ENCODE data around the gene BIRC3. TPM values are rescaled to one million over a fixed set of nuclear protein-coding genes. Genes with fewer than 3 reads are reported as not detected.
"Not testable (repeated sequence)": the region's sequence is repeated elsewhere in the genome, so short reads cannot be mapped to it uniquely, and the experiment has no call there.

BIRC3 gene
- total and polyA plus RNA-seq, 7 donors = 9.1 to 92.6 (median 18.4) TPM

GRCh38 chr11:102332611-102332994 lies 15.3 kb downstream of the BIRC3 start:
- no peaks in the 10 kb centered on the region for H3K4me1 ChIP-seq
- no peaks in the 10 kb centered on the region for H3K9me3 ChIP-seq
- peaks cover 0 to 90% (median 7%) of the 10 kb centered on the region in 4 donors for H3K36me3 ChIP-seq
- intact Hi-C loops (cut with DNase I) = no loop called here
- 48 to 66% methylated on average over 1 of the region's 1 CpG for WGBS, 2 donors
- H3K27me3 ChIP-seq = no peaks in the 10 kb centered on the region
- DNase-seq = no peak
- TF ChIP-seq POLR2A (IDR thresholded peaks at IDR 0.05) (no peak), EP300 (IDR thresholded peaks at IDR 0.05) (no peak), POLR2AphosphoS5 (IDR thresholded peaks at IDR 0.05) (no peak)
- TF ChIP-seq, protein P1, sequence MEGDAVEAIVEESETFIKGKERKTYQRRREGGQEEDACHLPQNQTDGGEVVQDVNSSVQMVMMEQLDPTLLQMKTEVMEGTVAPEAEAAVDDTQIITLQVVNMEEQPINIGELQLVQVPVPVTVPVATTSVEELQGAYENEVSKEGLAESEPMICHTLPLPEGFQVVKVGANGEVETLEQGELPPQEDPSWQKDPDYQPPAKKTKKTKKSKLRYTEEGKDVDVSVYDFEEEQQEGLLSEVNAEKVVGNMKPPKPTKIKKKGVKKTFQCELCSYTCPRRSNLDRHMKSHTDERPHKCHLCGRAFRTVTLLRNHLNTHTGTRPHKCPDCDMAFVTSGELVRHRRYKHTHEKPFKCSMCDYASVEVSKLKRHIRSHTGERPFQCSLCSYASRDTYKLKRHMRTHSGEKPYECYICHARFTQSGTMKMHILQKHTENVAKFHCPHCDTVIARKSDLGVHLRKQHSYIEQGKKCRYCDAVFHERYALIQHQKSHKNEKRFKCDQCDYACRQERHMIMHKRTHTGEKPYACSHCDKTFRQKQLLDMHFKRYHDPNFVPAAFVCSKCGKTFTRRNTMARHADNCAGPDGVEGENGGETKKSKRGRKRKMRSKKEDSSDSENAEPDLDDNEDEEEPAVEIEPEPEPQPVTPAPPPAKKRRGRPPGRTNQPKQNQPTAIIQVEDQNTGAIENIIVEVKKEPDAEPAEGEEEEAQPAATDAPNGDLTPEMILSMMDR (IDR thresholded peaks at IDR 0.05) = no peak
- H3K27ac ChIP-seq = no peak overlapping the region
- no peak overlapping the region for H3K4me3 ChIP-seq

GRCh38 chr11:102338479-102339010 lies 21.3 kb downstream of the BIRC3 start:
- no peak overlapping the region for H3K27ac ChIP-seq
- TF ChIP-seq POLR2AphosphoS5 (IDR thresholded peaks at IDR 0.05) = no peak
- TF ChIP-seq, protein P1 (IDR thresholded peaks at IDR 0.05) = no peak
- TF ChIP-seq POLR2A (IDR thresholded peaks at IDR 0.05) = no peak
- TF ChIP-seq EP300 (IDR thresholded peaks at IDR 0.05) = no peak
- no peaks in the 10 kb centered on the region for H3K27me3 ChIP-seq
- no peaks in the 10 kb centered on the region for H3K9me3 ChIP-seq
- H3K4me1 ChIP-seq = no peaks in the 10 kb centered on the region
- intact Hi-C loops (cut with DNase I) = no loop called here
- DNase-seq = no peak
- peaks cover 0 to 36% (median 3%) of the 10 kb centered on the region in 4 donors for H3K36me3 ChIP-seq
- H3K4me3 ChIP-seq = no peak overlapping the region

DNA sequence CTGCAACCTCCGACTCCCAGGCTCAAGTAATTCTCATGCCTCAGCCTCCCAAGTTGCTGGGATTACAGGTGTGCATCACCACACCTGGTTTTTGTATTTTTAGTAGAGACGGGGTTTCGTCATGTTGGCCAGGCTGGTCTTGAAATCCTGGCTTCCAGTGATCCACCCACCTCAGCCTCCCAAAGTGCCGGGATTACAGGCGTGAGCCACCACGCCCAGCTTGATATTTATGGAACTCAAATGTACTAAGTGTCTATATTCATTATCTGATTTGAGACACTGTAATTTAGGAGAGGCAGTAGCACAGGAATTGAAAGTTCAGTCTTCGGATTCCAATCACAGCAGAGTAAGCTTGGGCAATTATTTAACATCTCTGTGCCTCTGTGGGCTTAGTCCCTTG lies 24.0 kb downstream of the BIRC3 start:
- H3K36me3 ChIP-seq = peaks cover 0 to 19% (median 3%) of the 10 kb centered on the region in 4 donors
- H3K9me3 ChIP-seq, H3K27ac ChIP-seq, DNase-seq, H3K4me1 ChIP-seq, H3K27me3 ChIP-seq, H3K4me3 ChIP-seq: not testable (repeated sequence)
- 40 to 79% methylated on average over 7 of the region's 7 CpGs for WGBS, 2 donors
- intact Hi-C loops (cut with DNase I) = loop anchor here (2.0 to 5.0 kb wide), 2 partner anchors 271 to 326 kb away; no protein-coding TSS in a partner anchor

DNA sequence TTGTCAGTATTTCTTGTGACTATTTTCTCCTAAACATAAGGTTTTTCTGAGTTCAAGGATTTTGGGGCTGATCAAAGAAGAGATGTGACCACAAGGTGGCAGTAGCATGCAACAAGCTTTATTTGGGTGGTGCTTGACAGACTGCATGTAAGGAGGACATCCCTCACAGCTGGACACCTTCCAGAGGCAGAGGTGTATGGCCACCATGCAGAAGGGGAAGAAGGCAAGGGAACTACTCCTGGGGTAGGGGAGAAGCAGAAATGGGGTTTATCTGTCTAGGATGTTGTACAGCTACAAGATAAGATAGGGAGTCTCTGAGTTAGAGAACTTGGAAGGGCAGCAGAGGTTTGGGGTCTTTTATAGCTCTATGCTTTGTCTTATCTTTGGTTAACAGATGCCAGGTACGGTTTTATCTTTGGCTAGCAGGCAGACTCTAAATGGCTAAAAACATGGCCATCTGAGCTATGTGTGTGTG lies 24.6 kb downstream of the BIRC3 start:
- intact Hi-C loops (cut with DNase I) = loop anchor here (2.0 to 5.0 kb wide), 2 partner anchors 271 to 325 kb away; no protein-coding TSS in a partner anchor
- peaks cover 0 to 13% (median 3%) of the 10 kb centered on the region in 4 donors for H3K36me3 ChIP-seq
- H3K27ac ChIP-seq = no peak overlapping the region
- WGBS, 2 donors = 6 to 27% methylated on average over 1 of the region's 1 CpG
- H3K4me1 ChIP-seq = peaks cover 0 to 10% (median 8%) of the 10 kb centered on the region in 4 donors
- no peaks in the 10 kb centered on the region for H3K27me3 ChIP-seq
- H3K4me3 ChIP-seq = no peak overlapping the region
- H3K9me3 ChIP-seq = no peaks in the 10 kb centered on the region
- TF ChIP-seq POLR2A (IDR thresholded peaks at IDR 0.05) (no peak), POLR2AphosphoS5 (IDR thresholded peaks at IDR 0.05) (peak in 1 of 4 donors; percentile 32), EP300 (IDR thresholded peaks at IDR 0.05) (no peak)
- TF ChIP-seq, protein P1 (IDR thresholded peaks at IDR 0.05) = peak; percentile 72 to 83 (median 80)
- DNase-seq = peak; percentile 89

DNA sequence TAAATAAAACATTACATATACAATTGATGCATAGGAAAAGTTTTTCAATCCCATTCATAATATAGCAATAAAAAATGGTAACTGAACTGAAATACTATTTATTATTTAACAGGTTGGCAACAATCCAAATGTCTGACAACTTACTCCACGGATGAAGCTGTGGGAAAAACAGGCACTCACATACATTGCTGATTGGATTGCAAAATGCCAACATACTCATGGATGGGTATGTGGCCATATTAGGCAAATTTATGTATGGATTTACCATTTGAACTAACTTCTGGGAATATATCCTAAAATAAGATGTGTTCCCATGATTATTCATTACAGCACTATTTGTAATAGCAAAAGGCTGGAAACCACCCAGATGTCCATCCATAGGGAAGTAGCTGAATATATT lies 26.5 kb downstream of the BIRC3 start:
- no peak overlapping the region for H3K4me3 ChIP-seq
- peaks cover 0 to 16% (median 13%) of the 10 kb centered on the region in 4 donors for H3K4me1 ChIP-seq
- no peaks in the 10 kb centered on the region for H3K9me3 ChIP-seq
- no peaks in the 10 kb centered on the region for H3K36me3 ChIP-seq
- intact Hi-C loops (cut with DNase I) = loop anchor here (5.0 kb wide), 1 partner anchor 323 kb away; no protein-coding TSS in a partner anchor
- no peak for DNase-seq
- no peak for TF ChIP-seq POLR2AphosphoS5 (IDR thresholded peaks at IDR 0.05)
- TF ChIP-seq, protein P1 (IDR thresholded peaks at IDR 0.05) = no peak
- TF ChIP-seq POLR2A (IDR thresholded peaks at IDR 0.05) = no peak
- TF ChIP-seq EP300 (IDR thresholded peaks at IDR 0.05) = no peak
- H3K27me3 ChIP-seq = no peaks in the 10 kb centered on the region
- 16 to 49% methylated on average over 1 of the region's 1 CpG for WGBS, 2 donors
- no peak overlapping the region for H3K27ac ChIP-seq

All from sigmoid colon (tissue), 7 donors.